Measurements from ENCODE around the gene CELF4.

The CELF4 gene

GRCh38 chr18:37293359-37293758 is 272.2 kb downstream of the CELF4 start:
- Histone ChIP-seq H3K27ac (ENCODE audit: low read length) (no peak overlapping the region), H3K27me3 (ENCODE audit: insufficient read depth, low read length) (no peaks in the 10 kb centered on the region), H3K9ac (ENCODE audit: low read depth, low read length) (no peak overlapping the region), H3K4me3 (ENCODE audit: low read length) (no peak overlapping the region), H3K4me1 (ENCODE audit: insufficient read depth, low read length) (no peaks in the 10 kb centered on the region), H3K9me3 (ENCODE audit: insufficient read depth, low read depth, low read length) (no peaks in the 10 kb centered on the region), H3K36me3 (ENCODE audit: insufficient read depth, low read depth, low read length) (no peaks in the 10 kb centered on the region)

DNA sequence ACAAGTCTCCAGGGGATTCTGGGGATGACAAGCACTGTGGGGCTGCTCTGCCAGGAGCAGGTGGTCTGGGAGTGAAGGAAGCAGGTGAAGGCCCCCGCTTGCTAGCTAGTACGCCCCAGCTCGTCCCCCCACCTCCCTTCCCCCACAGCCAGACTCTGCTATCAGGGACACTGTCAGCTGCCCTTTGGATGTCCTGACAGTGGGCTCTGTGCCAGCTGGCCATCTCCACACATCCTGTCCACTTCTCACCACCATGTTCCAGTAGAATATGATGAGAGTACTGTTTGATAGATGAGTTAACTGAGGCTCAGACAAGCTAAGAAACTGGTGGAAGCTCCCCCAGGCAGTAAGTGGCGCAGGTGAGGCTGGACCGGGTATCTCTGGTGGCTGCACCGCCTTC is 276.2 kb downstream of the CELF4 start:
- no peaks in the 10 kb centered on the region for H3K27me3 ChIP-seq (ENCODE audit: insufficient read depth, low read length)
- H3K27ac ChIP-seq (ENCODE audit: low read length): no peak overlapping the region
- H3K9me3 ChIP-seq (ENCODE audit: insufficient read depth, low read depth, low read length): no peaks in the 10 kb centered on the region
- no peaks in the 10 kb centered on the region for H3K36me3 ChIP-seq (ENCODE audit: insufficient read depth, low read depth, low read length)
- H3K4me1 ChIP-seq (ENCODE audit: insufficient read depth, low read length): no peaks in the 10 kb centered on the region
- no peak overlapping the region for H3K9ac ChIP-seq (ENCODE audit: low read depth, low read length)
- H3K4me3 ChIP-seq (ENCODE audit: low read length): no peak overlapping the region

DNA sequence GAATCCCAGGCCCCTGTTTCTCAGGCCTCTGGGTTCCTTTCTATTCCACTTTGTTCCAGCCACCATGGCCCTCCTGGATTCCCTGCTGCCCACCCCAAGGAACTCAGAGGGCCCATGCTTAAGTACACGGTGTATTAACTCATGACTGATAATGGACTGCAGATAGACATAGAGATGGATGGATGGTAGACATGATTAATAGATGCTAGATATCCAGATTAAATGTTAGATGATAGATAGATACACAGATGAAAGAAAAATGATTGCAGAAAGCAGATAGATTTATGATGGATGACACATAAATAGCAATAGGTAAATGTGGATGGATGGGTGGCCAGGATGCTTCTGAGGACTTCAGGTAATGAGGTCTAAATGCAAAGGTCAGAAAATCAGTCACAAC is 278.0 kb downstream of the CELF4 start:
- H3K9ac ChIP-seq (ENCODE audit: low read depth, low read length): no peak overlapping the region
- H3K27me3 ChIP-seq (ENCODE audit: insufficient read depth, low read length): no peaks in the 10 kb centered on the region
- H3K36me3 ChIP-seq (ENCODE audit: insufficient read depth, low read depth, low read length): no peaks in the 10 kb centered on the region
- H3K27ac ChIP-seq (ENCODE audit: low read length): no peak overlapping the region
- H3K4me3 ChIP-seq (ENCODE audit: low read length): no peak overlapping the region
- H3K4me1 ChIP-seq (ENCODE audit: insufficient read depth, low read length): no peaks in the 10 kb centered on the region
- H3K9me3 ChIP-seq (ENCODE audit: insufficient read depth, low read depth, low read length): no peaks in the 10 kb centered on the region

GRCh38 chr18:37286801-37287200 is 278.8 kb downstream of the CELF4 start:
- Histone ChIP-seq H3K9me3 (ENCODE audit: insufficient read depth, low read depth, low read length) (no peaks in the 10 kb centered on the region), H3K9ac (ENCODE audit: low read depth, low read length) (no peak overlapping the region), H3K4me1 (ENCODE audit: insufficient read depth, low read length) (no peaks in the 10 kb centered on the region), H3K36me3 (ENCODE audit: insufficient read depth, low read depth, low read length) (no peaks in the 10 kb centered on the region), H3K27ac (ENCODE audit: low read length) (no peak overlapping the region), H3K4me3 (ENCODE audit: low read length) (no peak overlapping the region), H3K27me3 (ENCODE audit: insufficient read depth, low read length) (no peaks in the 10 kb centered on the region)

DNA sequence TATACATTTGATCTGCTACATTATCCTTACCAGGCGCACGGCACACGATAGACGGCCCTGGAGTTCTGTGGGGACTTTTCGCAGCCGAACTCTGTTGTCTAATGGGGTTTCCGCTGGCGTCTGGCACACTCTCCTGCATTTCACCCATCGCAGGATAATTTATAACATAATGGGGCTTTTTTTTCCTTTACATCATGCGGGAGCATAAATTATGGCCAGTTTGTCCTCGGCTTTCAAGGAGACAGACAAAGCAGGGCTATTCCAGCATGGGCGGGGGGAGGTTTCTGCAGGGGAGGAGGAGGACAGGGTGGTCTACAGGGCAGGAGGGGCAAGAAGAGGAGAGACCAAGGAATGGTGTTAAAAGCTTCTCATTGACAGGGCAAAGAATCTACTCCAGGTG is 279.8 kb downstream of the CELF4 start:
- Histone ChIP-seq H3K27me3 (ENCODE audit: insufficient read depth, low read length) (no peaks in the 10 kb centered on the region), H3K4me1 (ENCODE audit: insufficient read depth, low read length) (no peaks in the 10 kb centered on the region), H3K36me3 (ENCODE audit: insufficient read depth, low read depth, low read length) (no peaks in the 10 kb centered on the region), H3K9me3 (ENCODE audit: insufficient read depth, low read depth, low read length) (no peaks in the 10 kb centered on the region), H3K4me3 (ENCODE audit: low read length) (no peak overlapping the region), H3K9ac (ENCODE audit: low read depth, low read length) (no peak overlapping the region), H3K27ac (ENCODE audit: low read length) (no peak overlapping the region)

GRCh38 chr18:37284260-37284659 is 281.3 kb downstream of the CELF4 start:
- Histone ChIP-seq H3K4me1 (ENCODE audit: insufficient read depth, low read length) (no peaks in the 10 kb centered on the region), H3K36me3 (ENCODE audit: insufficient read depth, low read depth, low read length) (no peaks in the 10 kb centered on the region), H3K4me3 (ENCODE audit: low read length) (no peak overlapping the region), H3K9me3 (ENCODE audit: insufficient read depth, low read depth, low read length) (no peaks in the 10 kb centered on the region), H3K27ac (ENCODE audit: low read length) (no peak overlapping the region), H3K27me3 (ENCODE audit: insufficient read depth, low read length) (peaks cover 8% of the 10 kb centered on the region; the same call in 1 of the 2 replicates), H3K9ac (ENCODE audit: low read depth, low read length) (no peak overlapping the region)

DNA sequence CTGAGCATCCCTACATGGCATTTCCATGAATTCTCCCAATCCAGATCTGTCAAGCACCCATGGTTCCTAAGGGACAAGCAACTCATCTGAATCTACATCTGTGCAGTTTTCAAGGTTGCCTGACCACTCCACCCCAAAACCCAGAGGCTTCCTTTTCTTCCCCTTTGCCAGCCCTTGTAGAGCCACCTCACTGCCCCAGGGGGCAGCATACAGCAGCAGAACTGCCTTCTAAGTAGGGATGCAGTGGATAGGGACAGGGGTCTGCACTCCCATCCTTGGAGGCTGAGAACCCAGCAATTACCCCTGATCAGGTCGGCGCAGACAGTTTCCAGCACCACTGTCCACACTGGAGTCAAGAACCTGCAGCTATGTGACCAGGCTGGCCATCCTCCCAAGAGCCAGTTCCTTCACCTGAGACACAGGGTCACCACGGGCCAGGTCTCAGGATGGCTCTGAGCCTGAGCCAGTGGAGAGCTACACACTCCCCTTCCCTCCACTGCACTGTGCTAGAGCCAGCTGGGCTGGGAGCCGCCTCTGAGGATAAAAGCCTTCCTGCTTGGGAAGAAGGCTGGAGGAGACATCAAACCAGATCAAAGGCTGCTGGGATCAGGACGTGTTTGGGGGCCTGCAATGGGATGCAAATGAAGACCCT is 283.1 kb downstream of the CELF4 start:
- Histone ChIP-seq H3K9me3 (ENCODE audit: insufficient read depth, low read depth, low read length) (no peaks in the 10 kb centered on the region), H3K36me3 (ENCODE audit: insufficient read depth, low read depth, low read length) (no peaks in the 10 kb centered on the region), H3K9ac (ENCODE audit: low read depth, low read length) (no peak overlapping the region), H3K4me3 (ENCODE audit: low read length) (no peak overlapping the region), H3K27me3 (ENCODE audit: insufficient read depth, low read length) (peaks cover 8% of the 10 kb centered on the region; the same call in 1 of the 2 replicates), H3K4me1 (ENCODE audit: insufficient read depth, low read length) (no peaks in the 10 kb centered on the region), H3K27ac (ENCODE audit: low read length) (no peak overlapping the region)

- Histone ChIP-seq H3K36me3 (ENCODE audit: insufficient read depth, low read depth, low read length) (no peaks in the 10 kb centered on the region), H3K27me3 (ENCODE audit: insufficient read depth, low read length) (peaks cover 8% of the 10 kb centered on the region; the same call in 1 of the 2 replicates), H3K27ac (ENCODE audit: low read length) (no peak overlapping the region), H3K9ac (ENCODE audit: low read depth, low read length) (no peak overlapping the region), H3K4me3 (ENCODE audit: low read length) (no peak overlapping the region), H3K4me1 (ENCODE audit: insufficient read depth, low read length) (no peaks in the 10 kb centered on the region), H3K9me3 (ENCODE audit: insufficient read depth, low read depth, low read length) (no peaks in the 10 kb centered on the region)
Observed at GRCh38 chr18:37280701-37281393, 284.8 kb downstream of the CELF4 start.

- Histone ChIP-seq H3K9ac (ENCODE audit: low read depth, low read length) (no peak overlapping the region), H3K27ac (ENCODE audit: low read length) (no peak overlapping the region), H3K9me3 (ENCODE audit: insufficient read depth, low read depth, low read length) (no peaks in the 10 kb centered on the region), H3K4me3 (ENCODE audit: low read length) (no peak overlapping the region), H3K27me3 (ENCODE audit: insufficient read depth, low read length) (peaks cover 8% of the 10 kb centered on the region; the same call in 1 of the 2 replicates), H3K4me1 (ENCODE audit: insufficient read depth, low read length) (no peaks in the 10 kb centered on the region), H3K36me3 (ENCODE audit: insufficient read depth, low read depth, low read length) (no peaks in the 10 kb centered on the region)
Observed at GRCh38 chr18:37277804-37278203, 287.8 kb downstream of the CELF4 start.

DNA sequence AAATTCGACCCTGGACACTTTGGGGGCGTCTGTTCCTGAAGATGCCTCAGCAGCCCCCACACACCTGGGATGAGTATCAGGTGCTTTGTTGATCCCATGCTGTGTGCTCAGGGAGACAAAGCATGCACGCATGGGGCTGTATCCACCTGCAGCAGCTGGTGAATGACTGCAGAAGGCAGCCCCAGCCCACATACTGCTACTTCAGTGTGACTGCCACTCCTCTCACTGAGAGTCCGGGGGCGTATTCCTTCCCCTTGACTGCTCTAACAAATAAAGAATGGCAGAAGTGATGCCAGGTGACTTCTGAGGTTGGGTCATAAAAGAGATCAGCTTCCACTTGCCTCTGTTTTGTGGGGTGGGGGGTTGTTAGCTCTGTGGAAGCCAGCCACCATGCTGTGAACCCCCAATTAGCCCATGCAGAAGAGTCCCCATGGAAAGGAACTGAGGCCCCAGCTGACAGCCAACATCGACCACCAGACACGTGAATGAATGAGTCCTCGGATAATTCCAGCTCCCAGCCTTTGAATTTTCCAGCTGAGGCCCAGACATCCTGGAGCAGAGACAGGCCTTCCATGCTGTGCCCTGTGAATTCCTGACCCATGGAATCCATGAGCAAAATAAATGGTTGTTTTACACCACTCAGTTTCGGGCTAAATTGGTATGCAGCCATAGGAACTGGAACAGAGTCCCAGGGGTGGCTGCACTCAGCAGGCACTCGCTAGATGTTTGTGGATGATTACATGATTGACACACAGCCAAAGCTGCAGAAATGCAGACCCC is 289.3 kb downstream of the CELF4 start:
- peaks cover 8% of the 10 kb centered on the region; the same call in 1 of the 2 replicates for H3K27me3 ChIP-seq (ENCODE audit: insufficient read depth, low read length)
- H3K9me3 ChIP-seq (ENCODE audit: insufficient read depth, low read depth, low read length): no peaks in the 10 kb centered on the region
- no peaks in the 10 kb centered on the region for H3K36me3 ChIP-seq (ENCODE audit: insufficient read depth, low read depth, low read length)
- H3K9ac ChIP-seq (ENCODE audit: low read depth, low read length): no peak overlapping the region
- no peaks in the 10 kb centered on the region for H3K4me1 ChIP-seq (ENCODE audit: insufficient read depth, low read length)
- no peak overlapping the region for H3K4me3 ChIP-seq (ENCODE audit: low read length)
- H3K27ac ChIP-seq (ENCODE audit: low read length): no peak overlapping the region

GRCh38 chr18:37275237-37275741 is 290.3 kb downstream of the CELF4 start:
- Histone ChIP-seq H3K9ac (ENCODE audit: low read depth, low read length) (no peak overlapping the region), H3K4me1 (ENCODE audit: insufficient read depth, low read length) (no peaks in the 10 kb centered on the region), H3K27me3 (ENCODE audit: insufficient read depth, low read length) (peaks cover 8% of the 10 kb centered on the region; the same call in 1 of the 2 replicates), H3K9me3 (ENCODE audit: insufficient read depth, low read depth, low read length) (no peaks in the 10 kb centered on the region), H3K27ac (ENCODE audit: low read length) (no peak overlapping the region), H3K36me3 (ENCODE audit: insufficient read depth, low read depth, low read length) (no peaks in the 10 kb centered on the region), H3K4me3 (ENCODE audit: low read length) (no peak overlapping the region)
